ENCODE results near the gene METAP1D.

METAP1D gene

DNA sequence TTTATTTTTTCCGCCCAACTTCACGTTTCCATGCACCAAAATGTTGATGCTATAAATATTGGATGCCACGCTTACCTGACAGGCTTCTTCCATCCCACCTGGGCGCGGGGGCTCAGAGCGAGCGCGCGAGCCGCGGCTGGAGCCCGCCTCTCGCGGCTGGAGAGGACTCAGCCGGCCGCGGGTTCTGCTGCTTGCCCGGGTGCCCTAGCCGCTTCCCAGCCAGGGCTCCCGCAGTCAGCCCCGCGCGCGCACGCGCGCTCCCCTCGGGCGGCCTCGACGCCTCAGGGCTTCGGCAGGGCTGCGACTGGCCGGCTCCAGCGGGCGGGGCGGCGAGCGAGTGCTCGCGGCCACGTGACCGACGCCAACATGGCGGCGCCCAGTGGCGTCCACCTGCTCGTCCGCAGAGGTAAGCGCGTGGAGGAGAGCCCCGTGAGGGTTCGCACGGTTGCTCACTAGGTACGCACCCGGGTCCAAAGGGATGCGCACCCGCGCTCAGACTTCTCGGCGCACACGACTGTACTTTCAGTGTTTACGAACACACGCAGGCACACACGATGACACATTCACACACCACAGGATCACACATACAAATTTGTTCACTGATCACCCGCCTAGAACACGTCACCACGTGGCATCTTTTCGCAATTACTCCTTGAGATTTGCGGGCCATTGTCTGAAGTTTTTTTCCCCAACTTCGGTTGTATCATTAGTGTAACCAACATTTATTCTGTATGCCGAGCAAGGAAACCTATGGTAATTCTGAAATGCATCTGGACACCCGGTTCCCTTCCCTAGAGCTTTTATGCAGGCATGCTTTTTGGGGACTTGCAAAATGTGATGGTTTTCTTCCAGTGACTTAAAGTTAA lies at the start of gene METAP1D:
TSS of gene METAP1D (plus strand) at position 350 of the 866 bp plus-strand sequence. CDS start at position 367, 17 bp downstream.
- Mint-ChIP-seq H3K4me3 (peak within 1 kb of the TSS; percentile 78), H3K27ac (ENCODE audit: low read depth) (no peak within 1 kb of the TSS), H3K4me1 (peaks cover 7% of the 10 kb centered on the region), H3K36me3 (ENCODE audit: insufficient read depth) (peaks cover 9% of the 10 kb centered on the region), H3K9me3 (no peaks in the 10 kb centered on the region), H3K27me3 (peaks cover 18% of the 10 kb centered on the region)
- peak; percentile 62 to 67 for DNase-seq (ENCODE audit: low spot score in 2 of 2)
- ATAC-seq (replicated peaks; ENCODE audit: extremely low read depth, poor library complexity, severe bottlenecking) = peak; percentile 92

- H3K4me1 Mint-ChIP-seq = peaks cover 27% of the 10 kb centered on the region
- no peak overlapping the region for H3K4me3 Mint-ChIP-seq
- H3K27ac Mint-ChIP-seq (ENCODE audit: low read depth) = no peak overlapping the region
- H3K36me3 Mint-ChIP-seq (ENCODE audit: insufficient read depth) = peaks cover 17% of the 10 kb centered on the region
- no peaks in the 10 kb centered on the region for H3K9me3 Mint-ChIP-seq
- DNase-seq (ENCODE audit: low spot score in 2 of 2) (no peak), ATAC-seq (replicated peaks; ENCODE audit: extremely low read depth, poor library complexity, severe bottlenecking) (no peak)
- H3K27me3 Mint-ChIP-seq = no peaks in the 10 kb centered on the region
Measured at GRCh38 chr2:171952276-171952675, 47.5 kb upstream of the METAP1D start.

DNA sequence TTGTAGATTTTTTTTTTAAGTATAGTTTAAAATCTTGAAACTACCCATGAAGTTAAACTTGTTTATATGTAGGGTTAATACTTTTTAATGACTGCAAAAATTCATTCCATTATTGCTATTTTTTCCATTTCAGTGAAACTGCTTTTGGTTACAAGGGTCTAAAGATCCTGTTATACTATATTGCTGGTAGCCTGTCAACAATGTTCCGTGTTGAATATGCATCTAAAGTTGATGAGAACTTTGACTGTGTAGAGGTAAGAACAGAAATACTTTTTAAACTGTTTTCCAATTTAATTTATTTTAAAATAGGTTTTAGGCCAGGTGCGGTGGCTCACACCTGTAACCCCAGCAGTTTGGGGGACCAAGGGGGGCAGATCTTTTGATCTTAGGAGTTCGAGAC lies 47.0 kb upstream of the METAP1D start:
- Mint-ChIP-seq H3K9me3 (no peaks in the 10 kb centered on the region), H3K4me3 (no peak overlapping the region), H3K27ac (ENCODE audit: low read depth) (no peak overlapping the region), H3K27me3 (no peaks in the 10 kb centered on the region), H3K4me1 (peaks cover 27% of the 10 kb centered on the region), H3K36me3 (ENCODE audit: insufficient read depth) (peaks cover 15% of the 10 kb centered on the region)
- DNase-seq (ENCODE audit: low spot score in 2 of 2) = no peak
- ATAC-seq (replicated peaks; ENCODE audit: extremely low read depth, poor library complexity, severe bottlenecking) = no peak

DNA sequence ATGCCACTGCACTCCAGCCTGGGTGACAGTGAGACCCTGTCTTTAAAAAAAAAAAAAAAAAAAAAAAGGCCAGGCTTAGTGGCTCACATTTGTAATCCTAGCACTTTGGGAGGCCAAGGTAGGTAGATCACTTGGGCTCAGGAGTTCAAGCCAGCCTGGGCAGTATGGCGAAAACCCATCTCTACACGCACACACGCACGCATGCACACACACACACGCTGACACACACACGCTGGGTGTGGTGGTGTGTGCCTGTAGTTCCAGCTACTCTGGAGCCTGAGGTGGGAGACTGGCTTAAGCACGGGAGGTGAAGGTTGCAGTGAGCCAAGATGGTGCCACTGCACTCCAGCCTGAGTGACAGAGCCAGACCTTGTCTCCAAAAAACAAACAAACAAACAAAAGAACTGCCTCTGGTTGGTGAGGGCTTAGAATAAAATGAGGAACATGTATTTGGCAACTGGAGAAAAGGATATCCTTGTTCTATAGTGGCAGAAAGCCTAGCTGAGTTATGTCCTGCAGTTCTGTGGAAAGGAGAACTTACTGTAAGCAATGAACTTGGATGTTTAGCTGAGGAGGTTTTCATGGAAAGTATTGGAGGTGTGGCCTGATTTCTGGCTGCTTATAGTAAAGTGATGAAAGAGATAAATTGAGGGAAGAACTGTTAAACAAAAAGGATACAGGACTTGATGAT lies 43.5 kb upstream of the METAP1D start:
- no peak overlapping the region for H3K27ac Mint-ChIP-seq (ENCODE audit: low read depth)
- no peak for DNase-seq (ENCODE audit: low spot score in 2 of 2)
- H3K4me1 Mint-ChIP-seq = peaks cover 36% of the 10 kb centered on the region
- no peak for ATAC-seq (replicated peaks; ENCODE audit: extremely low read depth, poor library complexity, severe bottlenecking)
- no peaks in the 10 kb centered on the region for H3K27me3 Mint-ChIP-seq
- H3K36me3 Mint-ChIP-seq (ENCODE audit: insufficient read depth) = peaks cover 17% of the 10 kb centered on the region
- H3K4me3 Mint-ChIP-seq = no peak overlapping the region
- no peaks in the 10 kb centered on the region for H3K9me3 Mint-ChIP-seq

DNA sequence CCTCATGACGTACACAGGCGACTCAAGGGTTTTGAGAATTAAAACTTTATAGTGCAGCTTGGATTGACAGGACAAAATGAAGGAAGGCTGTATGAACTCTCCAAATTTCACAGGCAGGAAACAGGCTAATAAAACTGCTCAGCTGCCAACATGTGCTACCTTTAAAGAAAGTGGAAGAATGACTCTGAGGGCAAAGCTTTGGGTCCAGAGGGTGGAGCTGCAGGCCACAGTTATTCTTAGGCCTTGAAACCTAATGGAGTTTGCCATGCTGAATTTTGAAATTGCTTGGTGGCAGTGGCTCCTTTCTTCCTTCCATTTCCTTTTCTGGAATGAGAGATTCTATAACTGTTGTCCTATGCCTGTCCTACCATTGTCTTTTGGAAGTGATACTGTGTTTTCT lies 42.7 kb upstream of the METAP1D start:
- H3K4me3 Mint-ChIP-seq = no peak overlapping the region
- no peak overlapping the region for H3K27ac Mint-ChIP-seq (ENCODE audit: low read depth)
- peaks cover 30% of the 10 kb centered on the region for H3K4me1 Mint-ChIP-seq
- ATAC-seq (replicated peaks; ENCODE audit: extremely low read depth, poor library complexity, severe bottlenecking) (no peak), DNase-seq (ENCODE audit: low spot score in 2 of 2) (no peak)
- no peaks in the 10 kb centered on the region for H3K27me3 Mint-ChIP-seq
- H3K9me3 Mint-ChIP-seq = no peaks in the 10 kb centered on the region
- peaks cover 17% of the 10 kb centered on the region for H3K36me3 Mint-ChIP-seq (ENCODE audit: insufficient read depth)

DNA sequence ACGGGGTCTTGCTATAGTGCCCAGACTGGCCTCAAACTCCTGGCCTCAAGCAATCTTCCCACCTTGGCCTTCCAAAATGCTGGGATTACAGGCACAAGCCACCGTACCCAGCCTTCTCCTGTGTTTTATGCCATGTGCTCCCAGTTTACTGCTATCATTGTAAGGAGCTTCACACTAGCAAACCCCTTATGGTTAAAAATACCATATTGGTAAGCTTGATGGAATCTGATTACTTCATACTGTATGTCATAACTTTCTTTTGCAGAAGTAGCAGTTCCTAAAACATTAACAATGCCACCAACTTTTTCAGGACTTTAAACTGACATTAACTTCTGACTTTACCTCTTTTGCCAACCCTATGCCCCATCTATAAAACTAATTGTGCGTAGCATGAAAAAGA lies 41.3 kb upstream of the METAP1D start:
- Mint-ChIP-seq H3K27ac (ENCODE audit: low read depth) (no peak overlapping the region), H3K9me3 (no peaks in the 10 kb centered on the region), H3K4me3 (no peak overlapping the region), H3K27me3 (no peaks in the 10 kb centered on the region), H3K4me1 (peaks cover 30% of the 10 kb centered on the region), H3K36me3 (ENCODE audit: insufficient read depth) (peaks cover 13% of the 10 kb centered on the region)
- DNase-seq (ENCODE audit: low spot score in 2 of 2) = no peak
- ATAC-seq (replicated peaks; ENCODE audit: extremely low read depth, poor library complexity, severe bottlenecking) = no peak

DNA sequence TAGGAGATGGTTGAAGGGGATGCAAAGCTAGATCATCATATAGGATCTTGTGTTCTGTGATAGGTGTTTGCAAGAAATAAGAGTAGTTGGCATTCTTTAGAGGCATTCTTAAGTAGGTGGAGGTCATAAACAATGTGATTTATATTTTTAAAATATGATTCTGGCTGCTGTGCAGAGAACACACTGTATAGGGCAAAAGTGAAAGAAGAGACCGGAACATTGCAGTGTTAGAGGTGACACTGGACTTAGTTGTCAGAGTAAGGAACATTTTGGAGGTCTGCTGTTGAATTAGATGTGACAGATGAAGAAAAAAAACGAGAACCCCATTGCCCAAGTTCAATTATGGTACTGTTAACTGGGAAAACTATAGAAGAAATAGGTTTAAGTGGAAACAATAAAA lies 39.8 kb upstream of the METAP1D start:
- DNase-seq (ENCODE audit: low spot score in 2 of 2) (no peak), ATAC-seq (replicated peaks; ENCODE audit: extremely low read depth, poor library complexity, severe bottlenecking) (no peak)
- Mint-ChIP-seq H3K36me3 (ENCODE audit: insufficient read depth) (peaks cover 10% of the 10 kb centered on the region), H3K27me3 (no peaks in the 10 kb centered on the region), H3K9me3 (no peaks in the 10 kb centered on the region), H3K4me1 (peaks cover 25% of the 10 kb centered on the region), H3K27ac (ENCODE audit: low read depth) (no peak overlapping the region), H3K4me3 (no peak overlapping the region)

- H3K27ac Mint-ChIP-seq (ENCODE audit: low read depth) = peak overlapping the region; percentile 41
- no peak overlapping the region for H3K4me3 Mint-ChIP-seq
- H3K4me1 Mint-ChIP-seq = peaks cover 22% of the 10 kb centered on the region
- ATAC-seq (replicated peaks; ENCODE audit: extremely low read depth, poor library complexity, severe bottlenecking) (no peak), DNase-seq (ENCODE audit: low spot score in 2 of 2) (no peak)
- H3K27me3 Mint-ChIP-seq = no peaks in the 10 kb centered on the region
- H3K9me3 Mint-ChIP-seq = no peaks in the 10 kb centered on the region
- peaks cover 8% of the 10 kb centered on the region for H3K36me3 Mint-ChIP-seq (ENCODE audit: insufficient read depth)
Measured at GRCh38 chr2:171960570-171960969, 39.2 kb upstream of the METAP1D start.

GRCh38 chr2:171963198-171963597 lies 36.6 kb upstream of the METAP1D start:
- Mint-ChIP-seq H3K27me3 (no peaks in the 10 kb centered on the region), H3K9me3 (no peaks in the 10 kb centered on the region), H3K4me1 (peaks cover 15% of the 10 kb centered on the region), H3K4me3 (no peak overlapping the region), H3K36me3 (ENCODE audit: insufficient read depth) (peaks cover 14% of the 10 kb centered on the region), H3K27ac (ENCODE audit: low read depth) (no peak overlapping the region)
- DNase-seq (ENCODE audit: low spot score in 2 of 2) (no peak), ATAC-seq (replicated peaks; ENCODE audit: extremely low read depth, poor library complexity, severe bottlenecking) (no peak)

- no peaks in the 10 kb centered on the region for H3K9me3 Mint-ChIP-seq
- H3K4me3 Mint-ChIP-seq = no peak overlapping the region
- H3K4me1 Mint-ChIP-seq = peaks cover 15% of the 10 kb centered on the region
- no peak for ATAC-seq (replicated peaks; ENCODE audit: extremely low read depth, poor library complexity, severe bottlenecking)
- peaks cover 11% of the 10 kb centered on the region for H3K36me3 Mint-ChIP-seq (ENCODE audit: insufficient read depth)
- no peak for DNase-seq (ENCODE audit: low spot score in 2 of 2)
- no peaks in the 10 kb centered on the region for H3K27me3 Mint-ChIP-seq
- H3K27ac Mint-ChIP-seq (ENCODE audit: low read depth) = no peak overlapping the region
Measured at GRCh38 chr2:171964308-171964707, 35.4 kb upstream of the METAP1D start.

- Mint-ChIP-seq H3K36me3 (ENCODE audit: insufficient read depth) (peaks cover 15% of the 10 kb centered on the region), H3K9me3 (no peaks in the 10 kb centered on the region), H3K27me3 (no peaks in the 10 kb centered on the region), H3K4me3 (no peak overlapping the region), H3K4me1 (peaks cover 7% of the 10 kb centered on the region), H3K27ac (ENCODE audit: low read depth) (no peak overlapping the region)
- DNase-seq (ENCODE audit: low spot score in 2 of 2) (no peak), ATAC-seq (replicated peaks; ENCODE audit: extremely low read depth, poor library complexity, severe bottlenecking) (no peak)
Measured at GRCh38 chr2:171965238-171965637, 34.5 kb upstream of the METAP1D start.

GRCh38 chr2:171965661-171966060 lies 34.1 kb upstream of the METAP1D start:
- no peak overlapping the region for H3K4me3 Mint-ChIP-seq
- no peaks in the 10 kb centered on the region for H3K9me3 Mint-ChIP-seq
- DNase-seq (ENCODE audit: low spot score in 2 of 2) = no peak
- H3K36me3 Mint-ChIP-seq (ENCODE audit: insufficient read depth) = peaks cover 15% of the 10 kb centered on the region
- no peak for ATAC-seq (replicated peaks; ENCODE audit: extremely low read depth, poor library complexity, severe bottlenecking)
- peaks cover 7% of the 10 kb centered on the region for H3K4me1 Mint-ChIP-seq
- no peaks in the 10 kb centered on the region for H3K27me3 Mint-ChIP-seq
- H3K27ac Mint-ChIP-seq (ENCODE audit: low read depth) = no peak overlapping the region

- ATAC-seq (replicated peaks; ENCODE audit: extremely low read depth, poor library complexity, severe bottlenecking) = no peak
- no peaks in the 10 kb centered on the region for H3K27me3 Mint-ChIP-seq
- H3K4me3 Mint-ChIP-seq = no peak overlapping the region
- no peak for DNase-seq (ENCODE audit: low spot score in 2 of 2)
- no peak overlapping the region for H3K27ac Mint-ChIP-seq (ENCODE audit: low read depth)
- peaks cover 7% of the 10 kb centered on the region for H3K4me1 Mint-ChIP-seq
- no peaks in the 10 kb centered on the region for H3K9me3 Mint-ChIP-seq
- H3K36me3 Mint-ChIP-seq (ENCODE audit: insufficient read depth) = peaks cover 16% of the 10 kb centered on the region
Measured at GRCh38 chr2:171966235-171966634, 33.5 kb upstream of the METAP1D start.
